Adrenal gland (tissue), 12 donors: Measurements from ENCODE around the gene BMPR2. TPM values are rescaled to one million over a fixed set of nuclear protein-coding genes. Genes with fewer than 3 reads are reported as not detected.

Experiments
- DNase-seq, 7 donors: peaks; one replicate each; pipeline ENCODE4 v3.0.0-alpha.2; 2019 to 2020
- H3K27ac ChIP-seq, 5 donors: fragments of 200-600 bp; sonication (generic) in 4 of 5; 1 replicate in 3 of 5; 2 replicates in 2 of 5; pipeline versions ENCODE4 v1.5.1 to v1.8.0; 2016 to 2020; ENCODE audit warnings: mild to moderate bottlenecking in 1 of 5
- H3K27me3 ChIP-seq: fragments of 200-600 bp; 2 replicates; pipeline ENCODE4 v1.8.0; 2021
- H3K36me3 ChIP-seq, 2 donors: fragments of 200-600 bp; replicated peaks in 1 of 2; 1 replicate in 1 of 2; 2 replicates in 1 of 2; pipeline versions ENCODE4 v1.5.1 to v1.8.0; 2018 to 2022
- H3K4me1 ChIP-seq, 2 donors: fragments of 200-600 bp; replicated peaks in 1 of 2; 1 replicate in 1 of 2; 2 replicates in 1 of 2; pipeline versions ENCODE4 v1.5.1 to v1.8.0; 2018 to 2021
- H3K4me3 ChIP-seq, 4 donors: fragments of 200-600 bp; sonication (generic) in 3 of 4; one replicate each; pipeline ENCODE4 v1.5.1; 2016 to 2018
- H3K9me3 ChIP-seq, 3 donors: fragments of 200-600 bp; sonication (generic) in 1 of 3; replicated peaks in 1 of 3; 1 replicate in 2 of 3; 2 replicates in 1 of 3; pipeline versions ENCODE4 v1.5.1 to v1.8.0; 2016 to 2021
- POLR2A ChIP-seq, 2 donors: fragments of 450-650 bp; IDR thresholded peaks; one replicate each; pipeline ENCODE4 v1.6.1; 2017; ENCODE audit warnings: antibody characterized with exemption in 2 of 2, mild to moderate bottlenecking in 2 of 2, moderate library complexity in 1 of 2
- WGBS, 4 donors: extraction: QIAGEN DNeasy Blood & Tissue Kit in 2 of 4; methylation state at CpG; one replicate each; pipeline versions ENCODE4 v1.1.5 to v1.1.7; 2013 to 2017; 5-methylcytosine and 5-hydroxymethylcytosine counted together
- intact Hi-C, 2 donors: fragments of 100-400 bp; cut with DNase I; formaldehyde crosslinking; loops; one replicate each; pipeline versions ENCODE4 v1.14.1 to v1.15.0; 2022 to 2023
- polyA plus RNA-seq, 3 donors: library from polyadenylated mRNA; stranded (reverse); fragments of 200-250 nt in 2 of 3; fragments of 350-450 nt in 1 of 3; fragmentation: Illumina TruSeq in 1 of 3; extraction: RNeasy Lipid Tissue Mini Kit (QIAGEN cat#74804) in 1 of 3; gene quantifications; one replicate each; pipeline ENCODE4 v1.2.3, GENCODE V29; 2013 to 2014
- total RNA-seq, 9 donors: library from RNA; depleted of rRNA in 4 of 9; stranded (reverse); fragments of >200 nt in 4 of 9; fragments of 120-200 nt in 1 of 9; fragmentation: NEBNext Ultra II Directional in 1 of 9; extraction: Animal tissue kit (Norgen Biotek cat#: 25700) in 1 of 9; gene quantifications; one replicate each; pipeline versions ENCODE4 v1.1.0 to v1.2.4, GENCODE V29; 2013 to 2023
- TF ChIP-seq, protein P1 (sequence below), 6 experiments: fragments of 450-650 bp in 4 of 6; fragments of 200-600 bp in 2 of 6; sonication (generic) in 1 of 6; IDR thresholded peaks; 1 replicate in 5 of 6; 2 replicates in 1 of 6; pipeline versions ENCODE4 v1.5.1 to v1.8.0; 2016 to 2021; ENCODE audit warnings: antibody characterized with exemption in 6 of 6, mild to moderate bottlenecking in 2 of 6, moderate library complexity in 1 of 6
- donor health status: healthy with polysubstance abuse.
- donor health status: Bipolar disorder and iron deficiency.
- donor health status: DM: yes; HTN: yes; CAD: no.
- donor health status: DM: no; HTN: no; CAD: no.
- donor health status: DM: no; HTN: no; CAD: no.
- donor health status: DM: yes; HTN: yes; CAD: no.

The BMPR2 gene
- total and polyA plus RNA-seq, 12 donors: 7.7 to 123 (median 85.7) TPM

DNA sequence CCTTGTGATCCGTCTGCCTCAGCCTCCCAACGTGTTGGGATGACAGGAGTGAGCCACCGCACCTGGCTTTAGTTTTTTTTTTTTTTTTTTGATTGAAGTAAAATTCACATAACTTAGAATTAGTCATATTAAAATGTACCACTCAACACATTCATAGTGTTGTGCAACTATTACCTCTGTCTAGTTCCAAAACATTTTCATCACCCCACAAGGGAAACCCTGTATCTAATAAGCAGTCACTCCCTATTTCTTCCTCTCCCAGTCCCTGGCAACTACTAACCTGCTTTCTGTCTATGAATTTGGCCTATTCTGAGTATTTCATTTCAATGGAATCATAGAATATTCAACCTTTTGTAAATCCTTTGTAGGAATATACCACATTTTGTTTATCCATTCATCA, 134.8 kb downstream of the BMPR2 start:
- Histone ChIP-seq H3K27me3 (no peaks in the 10 kb centered on the region), H3K9me3 (no peaks in the 10 kb centered on the region), H3K4me1 (peaks cover 0 to 5% of the 10 kb centered on the region in 2 donors), H3K4me3 (no peak overlapping the region), H3K36me3 (peaks cover 0 to 10% of the 10 kb centered on the region in 2 donors), H3K27ac (no peak overlapping the region)
- TF ChIP-seq, protein P1, sequence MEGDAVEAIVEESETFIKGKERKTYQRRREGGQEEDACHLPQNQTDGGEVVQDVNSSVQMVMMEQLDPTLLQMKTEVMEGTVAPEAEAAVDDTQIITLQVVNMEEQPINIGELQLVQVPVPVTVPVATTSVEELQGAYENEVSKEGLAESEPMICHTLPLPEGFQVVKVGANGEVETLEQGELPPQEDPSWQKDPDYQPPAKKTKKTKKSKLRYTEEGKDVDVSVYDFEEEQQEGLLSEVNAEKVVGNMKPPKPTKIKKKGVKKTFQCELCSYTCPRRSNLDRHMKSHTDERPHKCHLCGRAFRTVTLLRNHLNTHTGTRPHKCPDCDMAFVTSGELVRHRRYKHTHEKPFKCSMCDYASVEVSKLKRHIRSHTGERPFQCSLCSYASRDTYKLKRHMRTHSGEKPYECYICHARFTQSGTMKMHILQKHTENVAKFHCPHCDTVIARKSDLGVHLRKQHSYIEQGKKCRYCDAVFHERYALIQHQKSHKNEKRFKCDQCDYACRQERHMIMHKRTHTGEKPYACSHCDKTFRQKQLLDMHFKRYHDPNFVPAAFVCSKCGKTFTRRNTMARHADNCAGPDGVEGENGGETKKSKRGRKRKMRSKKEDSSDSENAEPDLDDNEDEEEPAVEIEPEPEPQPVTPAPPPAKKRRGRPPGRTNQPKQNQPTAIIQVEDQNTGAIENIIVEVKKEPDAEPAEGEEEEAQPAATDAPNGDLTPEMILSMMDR (IDR thresholded peaks at IDR 0.05): no peak
- TF ChIP-seq POLR2A (IDR thresholded peaks at IDR 0.05): no peak
- no peak for DNase-seq
- 57 to 64% (median 61%) methylated on average over 3 of the region's 3 CpGs for WGBS, 4 donors
- intact Hi-C loops: no loop called here

GRCh38 chr2:202512176-202512575, 136.0 kb downstream of the BMPR2 start:
- peaks cover 0 to 5% of the 10 kb centered on the region in 2 donors for H3K4me1 ChIP-seq
- peaks cover 0 to 10% of the 10 kb centered on the region in 2 donors for H3K36me3 ChIP-seq
- H3K27me3 ChIP-seq: no peaks in the 10 kb centered on the region
- intact Hi-C loops: no loop called here
- WGBS, 4 donors: 89 to 100% (median 95%) methylated on average over 2 of the region's 2 CpGs
- no peak overlapping the region for H3K4me3 ChIP-seq
- no peak for DNase-seq
- no peak for TF ChIP-seq POLR2A (IDR thresholded peaks at IDR 0.05)
- TF ChIP-seq, protein P1 (IDR thresholded peaks at IDR 0.05): no peak
- no peak overlapping the region for H3K27ac ChIP-seq
- no peaks in the 10 kb centered on the region for H3K9me3 ChIP-seq

DNA sequence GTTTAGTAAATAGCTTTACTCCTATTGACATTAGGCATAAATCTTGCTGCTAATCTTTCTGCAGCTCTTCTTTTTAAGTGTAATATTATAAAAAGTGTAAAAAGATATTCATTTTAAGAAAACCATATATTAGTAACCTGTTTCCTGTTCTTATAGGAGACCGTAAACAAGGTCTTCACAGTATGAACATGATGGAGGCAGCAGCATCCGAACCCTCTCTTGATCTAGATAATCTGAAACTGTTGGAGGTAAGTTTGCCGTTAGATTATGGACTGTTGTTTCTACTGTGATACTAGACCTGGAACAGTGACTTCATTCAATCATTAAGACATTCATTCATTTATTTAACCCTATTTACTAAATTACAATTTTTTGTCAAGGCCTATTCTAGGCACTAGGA, 138.6 kb downstream of the BMPR2 start:
- Histone ChIP-seq H3K9me3 (no peaks in the 10 kb centered on the region), H3K27me3 (no peaks in the 10 kb centered on the region), H3K4me3 (no peak overlapping the region), H3K4me1 (no peaks in the 10 kb centered on the region), H3K36me3 (peaks cover 0 to 26% of the 10 kb centered on the region in 2 donors), H3K27ac (no peak overlapping the region)
- DNase-seq: no peak
- WGBS, 4 donors: 89 to 97% (median 95%) methylated on average over 3 of the region's 3 CpGs
- intact Hi-C loops: no loop called here
- TF ChIP-seq, protein P1 (IDR thresholded peaks at IDR 0.05): no peak
- no peak for TF ChIP-seq POLR2A (IDR thresholded peaks at IDR 0.05)

GRCh38 chr2:202519453-202519852, 143.3 kb downstream of the BMPR2 start:
- H3K27me3 ChIP-seq: no peaks in the 10 kb centered on the region
- intact Hi-C loops: no loop called here
- H3K9me3 ChIP-seq: no peaks in the 10 kb centered on the region
- no peak overlapping the region for H3K27ac ChIP-seq
- DNase-seq: no peak
- no peaks in the 10 kb centered on the region for H3K4me1 ChIP-seq
- 87 to 100% (median 98%) methylated on average over 1 of the region's 1 CpG for WGBS, 4 donors
- TF ChIP-seq, protein P1 (IDR thresholded peaks at IDR 0.05): no peak
- TF ChIP-seq POLR2A (IDR thresholded peaks at IDR 0.05): no peak
- peaks cover 0 to 41% of the 10 kb centered on the region in 2 donors for H3K36me3 ChIP-seq
- H3K4me3 ChIP-seq: no peak overlapping the region
